Muscle of leg (tissue), 11 donors: Measurements from ENCODE around the gene MED25. TPM values are rescaled to one million over a fixed set of nuclear protein-coding genes. Genes with fewer than 3 reads are reported as not detected.

ENCODE experiments used
- DNase-seq: peaks from one replicate; pipeline ENCODE4 v3.0.0; 2013
- H3K27ac ChIP-seq: one replicate; pipeline ENCODE4 v1.5.1; 2013; ENCODE audit warnings: mild to moderate bottlenecking, low read length, control low read depth
- H3K27me3 ChIP-seq: one replicate; pipeline ENCODE4 v1.6.1; 2013; ENCODE audit warnings: low read length; ENCODE audit not compliant: control insufficient read depth, insufficient read depth
- H3K36me3 ChIP-seq: one replicate; pipeline ENCODE4 v1.6.1; 2013; ENCODE audit warnings: low read length; ENCODE audit not compliant: control insufficient read depth, insufficient read depth
- H3K4me1 ChIP-seq: one replicate; pipeline ENCODE4 v1.6.1; 2013; ENCODE audit warnings: low read length; ENCODE audit not compliant: control insufficient read depth, insufficient read depth
- H3K4me3 ChIP-seq: one replicate; pipeline ENCODE4 v1.5.1; 2013; ENCODE audit warnings: low read length, control low read depth
- H3K9me3 ChIP-seq: replicated peaks from 2 replicates; pipeline ENCODE4 v1.6.1; 2013; ENCODE audit warnings: low read depth, low read length; ENCODE audit not compliant: control insufficient read depth
- WGBS: methylation state at CpG from one replicate; pipeline ENCODE4 v1.1.5; 2013; ENCODE audit warnings: missing lambda C conversion rate; ENCODE audit not compliant: insufficient coverage; 5-methylcytosine and 5-hydroxymethylcytosine counted together
- polyA plus RNA-seq, 8 donors: library from polyadenylated mRNA; unstranded; fragments of 120-200 nt; gene quantifications; one replicate each; pipeline versions ENCODE4 v1.2.1 to v1.2.3, GENCODE V29; 2013; ENCODE audit warnings: inconsistent platforms in 1 of 8, low replicate concordance in 1 of 8; ENCODE audit not compliant: insufficient read length in 8 of 8, insufficient read depth in 1 of 8
- total RNA-seq: library from RNA; stranded (reverse); fragments of 120-200 nt; gene quantifications from one replicate; pipeline ENCODE4 v1.2.4, GENCODE V29; 2013

MED25 gene
- total and polyA plus RNA-seq, 9 donors, result 9.6 to 41.0 (median 34.0) TPM

- H3K27ac ChIP-seq, result no peak overlapping the region
- H3K36me3 ChIP-seq, result peaks cover 64% of the 10 kb centered on the region
- DNase-seq, result no peak
- H3K4me1 ChIP-seq, result peaks cover 6% of the 10 kb centered on the region
- 93% methylated on average over 7 of the region's 18 CpGs for WGBS
- no peaks in the 10 kb centered on the region for H3K27me3 ChIP-seq
- H3K9me3 ChIP-seq, result no peaks in the 10 kb centered on the region
- no peak overlapping the region for H3K4me3 ChIP-seq
Measured at GRCh38 chr19:49884109-49884508, 66.0 kb downstream of the MED25 start.

- H3K27me3 ChIP-seq, result peaks cover 3% of the 10 kb centered on the region
- peaks cover 8% of the 10 kb centered on the region for H3K4me1 ChIP-seq
- H3K36me3 ChIP-seq, result peaks cover 61% of the 10 kb centered on the region
- no peak for DNase-seq
- no peak overlapping the region for H3K27ac ChIP-seq
- H3K9me3 ChIP-seq, result no peaks in the 10 kb centered on the region
- WGBS, result no CpG with 5 or more reads among the region's 3 CpGs
- H3K4me3 ChIP-seq, result no peak overlapping the region
Measured at GRCh38 chr19:49884760-49885159, 66.7 kb downstream of the MED25 start.

Other genes starting within 250 kb of the MED25 start
- gene NOSIP, start 237.7 kb upstream of the MED25 start, total RNA-seq, result 78.8 TPM
- gene NOSIP, start 237.7 kb upstream of the MED25 start, polyA plus RNA-seq, result 10 to 100 TPM; 59.3 to 78.4 (median 66.5) TPM
- 0.84 TPM for gene PRRG2, start 237.0 kb upstream of the MED25 start, total RNA-seq
- under 1 TPM; 0.28 to 0.88 (median 0.56) TPM for gene PRRG2, start 237.0 kb upstream of the MED25 start, polyA plus RNA-seq
- gene PRR12, start 227.1 kb upstream of the MED25 start, total RNA-seq, result 3.5 TPM
- gene PRR12, start 227.1 kb upstream of the MED25 start, polyA plus RNA-seq, result 10 to 100 TPM; 14.9 to 22.7 (median 19.5) TPM
- 15.3 TPM for gene RRAS, start 178.1 kb upstream of the MED25 start, total RNA-seq
- gene RRAS, start 178.1 kb upstream of the MED25 start, polyA plus RNA-seq, result 10 to 100 TPM; 26.7 to 36.4 (median 31.6) TPM
- 6.8 TPM for gene SCAF1, start 176.1 kb upstream of the MED25 start, total RNA-seq
- 10 to 100 TPM; 25.6 to 36.9 (median 33.5) TPM for gene SCAF1, start 176.1 kb upstream of the MED25 start, polyA plus RNA-seq
- 34.5 TPM for gene IRF3, start 152.4 kb upstream of the MED25 start, total RNA-seq
- gene IRF3, start 152.4 kb upstream of the MED25 start, polyA plus RNA-seq, result 10 to 100 TPM; 29.2 to 47.9 (median 39.4) TPM
- gene BCL2L12, start 152.4 kb upstream of the MED25 start, total RNA-seq, result 10.9 TPM
- gene BCL2L12, start 152.4 kb upstream of the MED25 start, polyA plus RNA-seq, result 10 to 100 TPM; 26.6 to 39.6 (median 31.2) TPM
- gene PRMT1, start 141.0 kb upstream of the MED25 start, total RNA-seq, result 228 TPM
- 100 to 1,000 TPM; 186 to 229 (median 205) TPM for gene PRMT1, start 141.0 kb upstream of the MED25 start, polyA plus RNA-seq
- gene ADM5, start 128.7 kb upstream of the MED25 start, total RNA-seq, result 0.89 TPM
- 1 to 10 TPM in 6 of 8 donors, under 1 TPM in 2; 0.63 to 1.8 (median 1.2) TPM for gene ADM5, start 128.7 kb upstream of the MED25 start, polyA plus RNA-seq
- 5.4 TPM for gene CPT1C, start 127.2 kb upstream of the MED25 start, total RNA-seq
- gene CPT1C, start 127.2 kb upstream of the MED25 start, polyA plus RNA-seq, result 10 to 100 TPM in 7 of 8 donors, 1 to 10 TPM in 1; 8.1 to 16.0 (median 11.6) TPM
- 0.84 TPM for gene TSKS, start 55.0 kb upstream of the MED25 start, total RNA-seq
- gene TSKS, start 55.0 kb upstream of the MED25 start, polyA plus RNA-seq, result 1 to 10 TPM in 2 of 8 donors, under 1 TPM in 6; 0.24 to 1.8 (median 0.67) TPM
- gene AP2A1, start 51.3 kb upstream of the MED25 start, total RNA-seq, result 31.3 TPM
- gene AP2A1, start 51.3 kb upstream of the MED25 start, polyA plus RNA-seq, result 10 to 100 TPM; 52.9 to 76.9 (median 65.2) TPM
- 14.6 TPM for gene FUZ, start 5.0 kb upstream of the MED25 start, total RNA-seq
- 10 to 100 TPM; 15.8 to 23.8 (median 17.9) TPM for gene FUZ, start 5.0 kb upstream of the MED25 start, polyA plus RNA-seq
- gene PTOV1, start 32.9 kb downstream of the MED25 start, total RNA-seq, result 140 TPM
- gene PTOV1, start 32.9 kb downstream of the MED25 start, polyA plus RNA-seq, result 100 to 1,000 TPM; 173 to 239 (median 224) TPM
- 20.7 TPM for gene PNKP, start 49.3 kb downstream of the MED25 start, total RNA-seq
- 10 to 100 TPM; 20.2 to 41.7 (median 33.8) TPM for gene PNKP, start 49.3 kb downstream of the MED25 start, polyA plus RNA-seq
- gene AKT1S1, start 59.1 kb downstream of the MED25 start, total RNA-seq, result 6.7 TPM
- gene AKT1S1, start 59.1 kb downstream of the MED25 start, polyA plus RNA-seq, result 10 to 100 TPM; 35.5 to 42.3 (median 40.3) TPM
- 5.1 TPM for gene TBC1D17, start 59.4 kb downstream of the MED25 start, total RNA-seq
- gene TBC1D17, start 59.4 kb downstream of the MED25 start, polyA plus RNA-seq, result 10 to 100 TPM; 28.8 to 41.7 (median 37.9) TPM
- 0.53 TPM for gene IL4I1, start 78.6 kb downstream of the MED25 start, total RNA-seq
- gene IL4I1, start 78.6 kb downstream of the MED25 start, polyA plus RNA-seq, result 1 to 10 TPM in 5 of 8 donors, under 1 TPM in 3; 0.58 to 1.2 (median 1.0) TPM
- gene ATF5, start 110.9 kb downstream of the MED25 start, total RNA-seq, result 9.0 TPM
- 10 to 100 TPM; 18.7 to 37.1 (median 27.3) TPM for gene ATF5, start 110.9 kb downstream of the MED25 start, polyA plus RNA-seq
- gene NUP62, start 111.2 kb downstream of the MED25 start, total RNA-seq, result 37.6 TPM
- 10 to 100 TPM; 47.8 to 61.9 (median 52.8) TPM for gene NUP62, start 111.2 kb downstream of the MED25 start, polyA plus RNA-seq
- gene SIGLEC11, start 142.9 kb downstream of the MED25 start, total RNA-seq, result 1.2 TPM
- 1 to 10 TPM in 2 of 8 donors, under 1 TPM in 6; 0.57 to 1.4 (median 0.79) TPM for gene SIGLEC11, start 142.9 kb downstream of the MED25 start, polyA plus RNA-seq
- 18.8 TPM for gene VRK3, start 207.1 kb downstream of the MED25 start, total RNA-seq
- gene VRK3, start 207.1 kb downstream of the MED25 start, polyA plus RNA-seq, result 10 to 100 TPM; 17.5 to 24.6 (median 18.6) TPM
- 8.2 TPM for gene ZNF473, start 207.7 kb downstream of the MED25 start, total RNA-seq
- 1 to 10 TPM; 5.4 to 8.6 (median 7.1) TPM for gene ZNF473, start 207.7 kb downstream of the MED25 start, polyA plus RNA-seq